ENCODE measurements around the gene CDKN1B.

Gene CDKN1B

GRCh38 chr12:12723149-12723680 is 6.0 kb downstream of the CDKN1B start:
- Mint-ChIP-seq H3K36me3 (ENCODE audit: low read depth) (peaks cover 57% of the 10 kb centered on the region), H3K27ac (peak overlapping the region; percentile 98), H3K27me3 (no peaks in the 10 kb centered on the region), H3K9me3 (no peaks in the 10 kb centered on the region), H3K4me3 (peak overlapping the region; percentile 98), H3K4me1 (ENCODE audit: low read depth) (peaks cover 21% of the 10 kb centered on the region)
- intact Hi-C loops (cut with micrococcal nuclease), result loop anchor here (10.0 kb wide), 1 partner anchor 372 kb away; no protein-coding TSS in a partner anchor

GRCh38 chr12:12723681-12724420 is 6.7 kb downstream of the CDKN1B start:
- Mint-ChIP-seq H3K4me1 (ENCODE audit: low read depth) (peaks cover 21% of the 10 kb centered on the region), H3K9me3 (no peaks in the 10 kb centered on the region), H3K27me3 (no peaks in the 10 kb centered on the region), H3K27ac (peak overlapping the region; percentile 98), H3K36me3 (ENCODE audit: low read depth) (peaks cover 50% of the 10 kb centered on the region), H3K4me3 (peak overlapping the region; percentile 98)
- intact Hi-C loops (cut with micrococcal nuclease), result loop anchor here (10.0 kb wide), 1 partner anchor 371 kb away; no protein-coding TSS in a partner anchor

GRCh38 chr12:12724421-12725085 is 7.4 kb downstream of the CDKN1B start:
- Mint-ChIP-seq H3K4me1 (ENCODE audit: low read depth) (peaks cover 21% of the 10 kb centered on the region), H3K27ac (peak overlapping the region; percentile 98), H3K9me3 (no peaks in the 10 kb centered on the region), H3K27me3 (no peaks in the 10 kb centered on the region), H3K36me3 (ENCODE audit: low read depth) (peaks cover 43% of the 10 kb centered on the region), H3K4me3 (peak overlapping the region; percentile 98)
- intact Hi-C loops (cut with micrococcal nuclease), result loop anchor here (1.0 to 10.0 kb wide), 2 partner anchors 7 to 370 kb away; partner anchors contain the start of gene CDKN1B

- Mint-ChIP-seq H3K36me3 (ENCODE audit: low read depth) (peaks cover 38% of the 10 kb centered on the region), H3K9me3 (no peaks in the 10 kb centered on the region), H3K27ac (peak overlapping the region; percentile 98), H3K27me3 (no peaks in the 10 kb centered on the region), H3K4me1 (ENCODE audit: low read depth) (peaks cover 21% of the 10 kb centered on the region), H3K4me3 (peak overlapping the region; percentile 98)
- intact Hi-C loops (cut with micrococcal nuclease), result loop anchor here (1.0 to 10.0 kb wide), 2 partner anchors 8 to 369 kb away; partner anchors contain the start of gene CDKN1B
These were observed 8.2 kb downstream of the CDKN1B start for GRCh38 chr12:12725086-12725955.

- Mint-ChIP-seq H3K27me3 (no peaks in the 10 kb centered on the region), H3K27ac (peak overlapping the region; percentile 98), H3K36me3 (ENCODE audit: low read depth) (peaks cover 31% of the 10 kb centered on the region), H3K4me3 (peak overlapping the region; percentile 98), H3K9me3 (no peaks in the 10 kb centered on the region), H3K4me1 (ENCODE audit: low read depth) (peaks cover 13% of the 10 kb centered on the region)
- intact Hi-C loops (cut with micrococcal nuclease), result loop anchor here (1.0 to 10.0 kb wide), 2 partner anchors 9 to 369 kb away; partner anchors contain the start of gene CDKN1B
These were observed 8.9 kb downstream of the CDKN1B start for GRCh38 chr12:12725956-12726554.

- Mint-ChIP-seq H3K4me1 (ENCODE audit: low read depth) (peaks cover 9% of the 10 kb centered on the region), H3K27me3 (no peaks in the 10 kb centered on the region), H3K4me3 (peak overlapping the region; percentile 98), H3K36me3 (ENCODE audit: low read depth) (peaks cover 25% of the 10 kb centered on the region), H3K27ac (peak overlapping the region; percentile 98), H3K9me3 (no peaks in the 10 kb centered on the region)
- intact Hi-C loops (cut with micrococcal nuclease), result loop anchor here (10.0 kb wide), 1 partner anchor 368 kb away; no protein-coding TSS in a partner anchor
These were observed 9.5 kb downstream of the CDKN1B start for GRCh38 chr12:12726555-12727093.

- Mint-ChIP-seq H3K27ac (no peak overlapping the region), H3K9me3 (no peaks in the 10 kb centered on the region), H3K36me3 (ENCODE audit: low read depth) (no peaks in the 10 kb centered on the region), H3K27me3 (no peaks in the 10 kb centered on the region), H3K4me3 (no peak overlapping the region), H3K4me1 (ENCODE audit: low read depth) (peaks cover 9% of the 10 kb centered on the region)
- intact Hi-C loops (cut with micrococcal nuclease), result no loop called here
These were observed 14.0 kb downstream of the CDKN1B start for GRCh38 chr12:12731178-12731577.

- Mint-ChIP-seq H3K27ac (no peak overlapping the region), H3K36me3 (ENCODE audit: low read depth) (no peaks in the 10 kb centered on the region), H3K9me3 (no peaks in the 10 kb centered on the region), H3K27me3 (no peaks in the 10 kb centered on the region), H3K4me1 (ENCODE audit: low read depth) (peaks cover 8% of the 10 kb centered on the region), H3K4me3 (no peak overlapping the region)
- intact Hi-C loops (cut with micrococcal nuclease), result no loop called here
These were observed 14.6 kb downstream of the CDKN1B start for GRCh38 chr12:12731785-12732184.

- Mint-ChIP-seq H3K36me3 (ENCODE audit: low read depth) (no peaks in the 10 kb centered on the region), H3K27me3 (no peaks in the 10 kb centered on the region), H3K4me1 (ENCODE audit: low read depth) (peaks cover 13% of the 10 kb centered on the region), H3K9me3 (no peaks in the 10 kb centered on the region), H3K27ac (no peak overlapping the region), H3K4me3 (no peak overlapping the region)
- intact Hi-C loops (cut with micrococcal nuclease), result no loop called here
These were observed 15.9 kb downstream of the CDKN1B start for GRCh38 chr12:12733118-12733517.

- H3K4me1 Mint-ChIP-seq (ENCODE audit: low read depth), result peaks cover 13% of the 10 kb centered on the region
These were observed 16.9 kb downstream of the CDKN1B start for GRCh38 chr12:12734054-12734453.

GRCh38 chr12:12734561-12735071 is 17.4 kb downstream of the CDKN1B start:
- no peak overlapping the region for H3K27ac Mint-ChIP-seq
- intact Hi-C loops (cut with micrococcal nuclease), result no loop called here
- no peaks in the 10 kb centered on the region for H3K36me3 Mint-ChIP-seq (ENCODE audit: low read depth)
- H3K4me1 Mint-ChIP-seq (ENCODE audit: low read depth), result peaks cover 13% of the 10 kb centered on the region
- H3K9me3 Mint-ChIP-seq, result no peaks in the 10 kb centered on the region
- no peaks in the 10 kb centered on the region for H3K27me3 Mint-ChIP-seq
- H3K4me3 Mint-ChIP-seq, result no peak overlapping the region

More at GRCh38 chr12:12734054-12734453, 16.9 kb downstream of the CDKN1B start:
- no peak overlapping the region for H3K27ac Mint-ChIP-seq
- H3K36me3 Mint-ChIP-seq (ENCODE audit: low read depth), result no peaks in the 10 kb centered on the region
- H3K27me3 Mint-ChIP-seq, result no peaks in the 10 kb centered on the region
- no peaks in the 10 kb centered on the region for H3K9me3 Mint-ChIP-seq
- H3K4me3 Mint-ChIP-seq, result no peak overlapping the region
- intact Hi-C loops (cut with micrococcal nuclease), result no loop called here

- H3K4me3 Mint-ChIP-seq, result no peak overlapping the region
- H3K27ac Mint-ChIP-seq, result no peak overlapping the region
These were observed 18.1 kb downstream of the CDKN1B start for GRCh38 chr12:12735301-12735700.

More at GRCh38 chr12:12735301-12735700, 18.1 kb downstream of the CDKN1B start:
- Mint-ChIP-seq H3K36me3 (ENCODE audit: low read depth) (no peaks in the 10 kb centered on the region), H3K9me3 (no peaks in the 10 kb centered on the region), H3K4me1 (ENCODE audit: low read depth) (peaks cover 13% of the 10 kb centered on the region), H3K27me3 (no peaks in the 10 kb centered on the region)
- intact Hi-C loops (cut with micrococcal nuclease), result no loop called here
